ENCODE results near the gene TMEM150A. TPM values are rescaled to one million over a fixed set of nuclear protein-coding genes. Genes with fewer than 3 reads are reported as not detected.

The TMEM150A gene
- total and polyA plus RNA-seq, 2 of the 13 experiments (the other 11 are each of a cell fraction or from before 2014, with no cell fraction given) = 30.1 to 70.4 TPM

GRCh38 chr2:85584354-85584856, 18.1 kb downstream of the TMEM150A start, which contains the start of gene VAMP5 (continued):
- no peak; the same call in 1 of the 2 replicates for TF ChIP-seq FIP1L1 (IDR thresholded peaks at IDR 0.05; ENCODE audit: borderline replicate concordance, insufficient read depth, low read depth, low read length)
- TF ChIP-seq KDM3A (CRISPR knock-in tag; IDR thresholded peaks at IDR 0.05; ENCODE audit: low read depth) = no peak; the same call in 1 of the 2 replicates
- no peak for TF ChIP-seq SMARCE1 (IDR thresholded peaks at IDR 0.05; ENCODE audit: borderline replicate concordance)
- no peak for TF ChIP-seq NFE2L1 (CRISPR knock-in tag; IDR thresholded peaks at IDR 0.05; ENCODE audit: borderline replicate concordance)
- TF ChIP-seq TGIF2 (CRISPR knock-in tag; IDR thresholded peaks at IDR 0.05) = no peak; the same call in 1 of the 2 replicates
- TF ChIP-seq DRAP1 (CRISPR knock-in tag; IDR thresholded peaks at IDR 0.05) = peak; percentile 54
- no peak for TF ChIP-seq ZBTB25 (CRISPR knock-in tag; IDR thresholded peaks at IDR 0.05)
- peak; percentile 96 for TF ChIP-seq ZNF296 (CRISPR knock-in tag; conservative IDR thresholded peaks at IDR 0.05)
- TF ChIP-seq ATF5 (CRISPR knock-in tag; IDR thresholded peaks at IDR 0.05; ENCODE audit: low read depth) = 0 out of 2 replicates have a peak, but pooled peaks have one; percentile 57
- TF ChIP-seq GPN1 (CRISPR knock-in tag; IDR thresholded peaks at IDR 0.05; ENCODE audit: borderline replicate concordance) = no peak; the same call in 1 of the 2 replicates
- 0 out of 2 replicates have a peak, but pooled peaks have one; percentile 55 for TF ChIP-seq ELF3 (CRISPR knock-in tag; IDR thresholded peaks at IDR 0.05)
- TF ChIP-seq NR2F2 (IDR thresholded peaks at IDR 0.05; ENCODE audit: borderline replicate concordance, low read depth) = 0 out of 2 replicates have a peak, but pooled peaks have one; percentile 12
- TF ChIP-seq ZSCAN5A (CRISPR knock-in tag; IDR thresholded peaks at IDR 0.05; ENCODE audit: borderline replicate concordance) = peak; percentile 48; the same call in 1 of the 2 replicates
- no peak for TF ChIP-seq RCOR2 (CRISPR knock-in tag; IDR thresholded peaks at IDR 0.05)
- TF ChIP-seq JARID2 (CRISPR knock-in tag; IDR thresholded peaks at IDR 0.05; ENCODE audit: insufficient replicate concordance) = peak; percentile 85
